Tibial nerve (tissue), 4 donors: ENCODE measurements around the gene NAGK. TPM values are rescaled to one million over a fixed set of nuclear protein-coding genes. Genes with fewer than 3 reads are reported as not detected.

Source experiments
- DNase-seq, 2 donors: peaks; one replicate each; pipeline ENCODE4 v3.0.0-alpha.2; 2019; ENCODE audit warnings: low spot score in 2 of 2
- H3K27ac ChIP-seq, 4 donors: fragments of 200-600 bp; sonication (generic) in 3 of 4; one replicate each; pipeline ENCODE4 v1.5.1; 2017 to 2019; ENCODE audit warnings: mild to moderate bottlenecking in 1 of 4
- H3K27me3 ChIP-seq, 2 donors: fragments of 200-600 bp; sonication (generic) in 1 of 2; one replicate each; pipeline versions ENCODE4 v1.5.1 to v1.6.0; 2017 to 2019
- H3K36me3 ChIP-seq, 3 donors: fragments of 200-600 bp; sonication (generic); one replicate each; pipeline ENCODE4 v1.5.1; 2018 to 2019
- H3K4me1 ChIP-seq, 4 donors: fragments of 200-600 bp; sonication (generic) in 3 of 4; one replicate each; pipeline ENCODE4 v1.5.1; 2017 to 2019
- H3K4me3 ChIP-seq, 4 donors: fragments of 200-600 bp; sonication (generic) in 3 of 4; one replicate each; pipeline ENCODE4 v1.5.1; 2017 to 2019; ENCODE audit warnings: mild to moderate bottlenecking in 1 of 4, moderate library complexity in 1 of 4
- H3K9me3 ChIP-seq, 4 donors: fragments of 200-600 bp; sonication (generic) in 3 of 4; one replicate each; pipeline ENCODE4 v1.5.1; 2017 to 2019
- CTCF ChIP-seq, 5 experiments: fragments of 200-600 bp in 3 of 5; fragments of 450-650 bp in 2 of 5; sonication (generic) in 3 of 5; IDR thresholded peaks; one replicate each; pipeline ENCODE4 v1.5.1; 2016 to 2019; ENCODE audit warnings: antibody characterized with exemption in 5 of 5, mild to moderate bottlenecking in 3 of 5, moderate library complexity in 2 of 5
- EP300 ChIP-seq, 2 donors: sonication (generic); formaldehyde crosslinking; IDR thresholded peaks; one replicate each; pipeline ENCODE4 v1.6.1; 2017; ENCODE audit warnings: antibody characterized with exemption in 2 of 2, mild to moderate bottlenecking in 1 of 2
- POLR2A ChIP-seq, 2 donors: fragments of 450-650 bp; IDR thresholded peaks; one replicate each; pipeline ENCODE4 v1.6.1; 2017; ENCODE audit warnings: antibody characterized with exemption in 2 of 2, mild to moderate bottlenecking in 2 of 2, moderate library complexity in 2 of 2
- WGBS, 2 donors: methylation state at CpG; one replicate each; pipeline ENCODE4 v1.1.5; 2018; 5-methylcytosine and 5-hydroxymethylcytosine counted together
- total RNA-seq, 4 donors: library from RNA; depleted of rRNA; stranded (reverse); fragments of >200 nt; gene quantifications; one replicate each; pipeline ENCODE4 v1.1.0, GENCODE V29; 2016

The NAGK gene
- total RNA-seq, 4 donors from 2014 or later: 40.6 to 113 (median 65.5) TPM

- H3K4me1 ChIP-seq: no peaks in the 10 kb centered on the region
- H3K27ac ChIP-seq: no peak overlapping the region
- no peaks in the 10 kb centered on the region for H3K9me3 ChIP-seq
- TF ChIP-seq CTCF (IDR thresholded peaks at IDR 0.05) (no peak), POLR2A (IDR thresholded peaks at IDR 0.05) (no peak), EP300 (IDR thresholded peaks at IDR 0.05) (no peak)
- no peak overlapping the region for H3K4me3 ChIP-seq
- no peaks in the 10 kb centered on the region for H3K27me3 ChIP-seq
- no peak for DNase-seq
- H3K36me3 ChIP-seq: peaks cover 0 to 91% (median 0%) of the 10 kb centered on the region in 3 donors
Measured at GRCh38 chr2:71117063-71117462, 48.6 kb downstream of the NAGK start.

- H3K27me3 ChIP-seq: no peaks in the 10 kb centered on the region
- H3K36me3 ChIP-seq: peaks cover 0 to 80% (median 0%) of the 10 kb centered on the region in 3 donors
- DNase-seq: no peak
- H3K27ac ChIP-seq: no peak overlapping the region
- WGBS, 2 donors: 85 to 92% methylated on average over 6 of the region's 6 CpGs
- TF ChIP-seq EP300 (IDR thresholded peaks at IDR 0.05): no peak
- no peak for TF ChIP-seq CTCF (IDR thresholded peaks at IDR 0.05)
- no peak for TF ChIP-seq POLR2A (IDR thresholded peaks at IDR 0.05)
- H3K9me3 ChIP-seq: no peaks in the 10 kb centered on the region
- H3K4me3 ChIP-seq: no peak overlapping the region
- no peaks in the 10 kb centered on the region for H3K4me1 ChIP-seq
Measured at GRCh38 chr2:71120195-71120594, 51.7 kb downstream of the NAGK start.

- WGBS, 2 donors: 94 to 100% methylated on average over 1 of the region's 1 CpG
- Histone ChIP-seq H3K27me3 (no peaks in the 10 kb centered on the region), H3K4me3 (no peak overlapping the region), H3K4me1 (peaks cover 0 to under 1% (median 0%) of the 10 kb centered on the region in 4 donors), H3K9me3 (no peaks in the 10 kb centered on the region), H3K36me3 (peaks cover 0 to 70% (median 0%) of the 10 kb centered on the region in 3 donors), H3K27ac (no peak overlapping the region)
- no peak for TF ChIP-seq POLR2A (IDR thresholded peaks at IDR 0.05)
- no peak for DNase-seq
Measured at GRCh38 chr2:71121479-71121878, 53.0 kb downstream of the NAGK start.

GRCh38 chr2:71122387-71123298 lies 54.2 kb downstream of the NAGK start:
- Histone ChIP-seq H3K27me3 (no peaks in the 10 kb centered on the region), H3K4me3 (no peak overlapping the region), H3K27ac (no peak overlapping the region), H3K4me1 (peaks cover 0 to 12% (median 0%) of the 10 kb centered on the region in 4 donors), H3K36me3 (peaks cover 0 to 58% (median 0%) of the 10 kb centered on the region in 3 donors), H3K9me3 (no peaks in the 10 kb centered on the region)
- no peak for TF ChIP-seq POLR2A (IDR thresholded peaks at IDR 0.05)
- TF ChIP-seq CTCF (IDR thresholded peaks at IDR 0.05): no peak
- TF ChIP-seq EP300 (IDR thresholded peaks at IDR 0.05): no peak
- WGBS, 2 donors: 88 to 92% methylated on average over 7 of the region's 7 CpGs
- no peak for DNase-seq

GRCh38 chr2:71125506-71126294 lies 57.3 kb downstream of the NAGK start:
- DNase-seq: no peak
- Histone ChIP-seq H3K36me3 (peaks cover 0 to 28% (median 0%) of the 10 kb centered on the region in 3 donors), H3K9me3 (no peaks in the 10 kb centered on the region), H3K27ac (no peak overlapping the region), H3K4me3 (no peak overlapping the region), H3K27me3 (no peaks in the 10 kb centered on the region), H3K4me1 (peaks cover 0 to 30% (median 4%) of the 10 kb centered on the region in 4 donors)
- TF ChIP-seq EP300 (IDR thresholded peaks at IDR 0.05) (no peak), CTCF (IDR thresholded peaks at IDR 0.05) (no peak), POLR2A (IDR thresholded peaks at IDR 0.05) (no peak)
- WGBS, 2 donors: 91 to 92% methylated on average over 7 of the region's 7 CpGs
